ENCODE measurements around the gene FAM83B. TPM values are rescaled to one million over a fixed set of nuclear protein-coding genes. Genes with fewer than 3 reads are reported as not detected.
"Not testable (repeated sequence)": the region's sequence is repeated elsewhere in the genome, so short reads cannot be mapped to it uniquely, and the experiment has no call there.

FAM83B gene
- total RNA-seq, 1 experiment from 2014 or later = 0.20 TPM

DNA sequence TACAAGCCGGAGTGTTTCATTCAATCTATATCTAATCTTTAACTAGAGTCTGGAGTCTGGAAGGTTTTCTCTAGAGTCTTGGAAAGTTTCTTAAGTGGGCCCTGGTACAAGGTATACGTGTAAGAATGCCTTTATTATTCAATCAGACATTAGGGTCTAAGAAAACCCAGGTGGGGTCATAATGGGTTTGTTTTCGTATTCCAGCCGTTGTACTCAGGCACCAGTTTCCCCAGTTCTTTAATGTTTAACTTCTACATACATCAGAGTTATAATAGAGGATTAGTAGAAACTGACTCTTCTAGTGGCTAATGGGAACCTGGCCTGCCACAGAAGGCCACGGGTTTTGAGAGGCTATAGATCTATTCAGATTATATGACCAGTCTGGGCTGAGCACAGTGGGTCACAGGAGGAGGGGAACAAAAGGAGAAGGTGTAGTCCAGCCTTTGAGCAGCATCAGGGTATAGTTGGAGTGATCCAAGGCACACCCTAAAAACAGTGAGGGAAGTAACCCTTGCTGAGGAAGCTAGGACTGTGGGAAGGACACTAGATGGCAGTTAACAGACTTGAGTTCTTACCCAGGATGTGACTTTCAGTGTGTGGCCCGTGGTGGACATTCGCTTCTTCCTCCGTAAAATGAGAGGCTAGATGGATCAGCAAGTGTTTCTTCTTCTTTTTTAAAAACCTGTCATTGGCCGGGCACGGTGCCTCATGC lies 15.5 kb downstream of the FAM83B start:
- DNase-seq (ENCODE audit: low read depth) = no peak

DNA sequence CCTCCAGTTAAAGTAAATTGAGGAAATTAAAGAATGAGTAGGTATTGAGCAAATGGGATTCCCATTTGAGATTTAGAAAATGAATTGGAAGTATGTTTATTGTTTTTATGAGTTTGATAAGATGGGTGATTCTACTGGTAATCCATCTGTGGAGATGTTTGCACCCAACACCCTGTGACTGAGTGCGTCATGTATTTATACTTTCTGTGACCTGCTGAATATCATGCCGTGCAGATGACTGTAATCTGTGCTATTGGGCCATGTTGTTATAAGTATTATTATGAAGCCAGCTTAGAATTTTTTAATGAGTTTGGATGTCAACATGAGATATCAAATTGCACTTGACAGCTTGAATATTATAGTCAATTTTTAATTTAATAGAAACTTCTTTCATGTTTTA lies 17.7 kb downstream of the FAM83B start:
- DNase-seq (ENCODE audit: low read depth) = no peak

- no peak for DNase-seq (ENCODE audit: low read depth)
These were observed 18.6 kb downstream of the FAM83B start for GRCh38 chr6:54865091-54865631.

DNA sequence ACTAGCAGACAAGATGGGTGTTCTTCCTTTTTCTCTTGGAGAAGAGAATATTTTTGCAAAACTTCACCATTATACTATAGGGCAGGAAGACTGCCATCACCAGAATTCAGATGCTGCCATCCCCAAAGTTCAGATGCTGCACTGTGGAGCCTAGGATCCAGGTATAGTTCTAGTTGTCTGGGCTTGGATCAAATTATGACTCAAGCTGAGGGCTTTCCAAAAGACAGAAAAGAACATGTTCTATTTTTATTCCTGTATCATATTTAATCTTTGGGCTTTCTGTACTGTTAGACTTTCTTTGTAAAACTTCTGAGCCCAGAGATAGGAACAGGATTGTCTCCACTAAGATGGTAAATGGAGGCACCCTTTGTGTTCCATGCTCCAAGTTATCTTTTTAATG lies 22.0 kb downstream of the FAM83B start:
- no peak for DNase-seq (ENCODE audit: low read depth)

DNA sequence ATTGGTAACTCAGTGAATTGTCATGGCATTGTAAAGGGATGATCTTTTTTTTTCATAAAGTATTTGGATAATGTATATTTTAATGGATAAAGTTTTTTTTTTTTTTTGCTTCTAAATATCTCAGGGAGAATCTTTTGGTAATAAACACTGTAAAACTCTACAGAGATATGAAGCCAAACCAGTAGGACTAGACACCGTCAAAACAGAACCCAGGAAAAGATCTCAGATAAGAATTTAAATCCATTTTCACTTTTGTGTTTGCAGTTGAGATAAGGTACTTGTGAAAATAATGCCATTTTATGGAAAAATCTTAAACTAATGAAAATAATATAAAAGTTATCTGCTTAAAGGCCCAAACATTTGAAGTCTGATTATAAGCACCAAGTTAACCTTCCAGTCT lies 27.0 kb downstream of the FAM83B start:
- DNase-seq (ENCODE audit: low read depth) = no peak

GRCh38 chr6:54874349-54875048 lies 27.9 kb downstream of the FAM83B start:
- no peak for DNase-seq (ENCODE audit: low read depth)

DNA sequence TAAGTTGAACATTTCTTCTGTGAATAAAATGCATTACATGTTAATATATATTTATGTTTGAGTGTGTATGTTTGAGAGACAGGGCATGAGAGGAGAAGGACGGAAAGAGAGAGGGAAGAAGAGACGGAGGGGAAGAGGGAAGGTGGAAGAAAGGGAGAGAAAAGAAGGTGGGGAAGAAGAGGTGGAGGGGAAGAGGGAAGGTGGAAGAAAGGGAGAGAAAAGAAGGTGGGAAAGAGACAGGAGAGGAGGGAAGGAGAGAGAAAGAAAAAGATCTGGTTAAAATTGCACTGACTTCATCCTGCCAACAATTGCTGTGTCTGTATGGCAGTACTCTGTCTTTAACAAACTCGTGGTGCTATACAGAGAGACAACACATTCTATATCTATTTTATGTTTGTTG lies 29.0 kb downstream of the FAM83B start:
- no peak for DNase-seq (ENCODE audit: low read depth)

GRCh38 chr6:54876365-54876764 lies 29.8 kb downstream of the FAM83B start:
- DNase-seq (ENCODE audit: low read depth) = no peak

- DNase-seq (ENCODE audit: low read depth) = no peak
These were observed 30.3 kb downstream of the FAM83B start for GRCh38 chr6:54876871-54877270.

- DNase-seq (ENCODE audit: low read depth) = no peak
These were observed 31.2 kb downstream of the FAM83B start for GRCh38 chr6:54877713-54878317.

GRCh38 chr6:54878718-54879117 lies 32.1 kb downstream of the FAM83B start:
- DNase-seq (ENCODE audit: low read depth) = no peak

DNA sequence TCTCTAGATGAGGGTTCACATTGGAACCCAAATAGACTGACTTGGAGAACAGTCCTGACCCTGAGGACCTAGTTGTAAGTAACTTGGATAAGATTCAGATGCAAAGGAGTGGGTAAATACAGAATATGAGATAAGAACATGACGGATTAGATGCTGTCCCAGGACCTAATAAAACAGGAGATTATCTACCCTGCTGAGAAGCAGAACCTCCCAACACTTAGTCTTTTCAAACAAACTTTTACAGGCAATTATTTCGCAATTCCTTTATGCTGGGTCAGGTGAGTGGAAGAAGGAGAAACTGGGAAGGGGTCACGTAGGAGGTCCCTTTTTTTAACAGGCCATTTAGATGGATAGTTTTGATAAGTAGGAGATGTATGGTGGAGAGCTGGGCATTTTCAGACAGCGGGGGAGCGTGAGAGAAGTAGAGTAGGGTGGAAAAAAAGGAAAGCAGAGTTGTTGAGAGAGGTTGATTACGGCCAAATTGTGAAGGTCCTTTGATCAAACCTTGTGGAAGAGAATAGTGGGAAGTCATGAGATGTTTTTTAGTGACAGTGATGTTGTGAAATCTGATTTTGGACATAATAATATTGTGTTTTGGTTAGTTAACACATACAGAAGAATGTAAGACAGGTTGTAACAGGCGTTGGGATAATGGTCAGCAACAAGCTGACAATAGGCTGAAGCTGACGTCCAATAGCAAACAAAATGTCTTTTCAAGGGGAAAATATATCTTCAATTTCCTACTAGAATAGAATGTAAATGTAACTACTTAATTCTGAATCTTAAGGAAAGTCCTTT lies 32.8 kb downstream of the FAM83B start:
- DNase-seq (ENCODE audit: low read depth) = no peak

DNA sequence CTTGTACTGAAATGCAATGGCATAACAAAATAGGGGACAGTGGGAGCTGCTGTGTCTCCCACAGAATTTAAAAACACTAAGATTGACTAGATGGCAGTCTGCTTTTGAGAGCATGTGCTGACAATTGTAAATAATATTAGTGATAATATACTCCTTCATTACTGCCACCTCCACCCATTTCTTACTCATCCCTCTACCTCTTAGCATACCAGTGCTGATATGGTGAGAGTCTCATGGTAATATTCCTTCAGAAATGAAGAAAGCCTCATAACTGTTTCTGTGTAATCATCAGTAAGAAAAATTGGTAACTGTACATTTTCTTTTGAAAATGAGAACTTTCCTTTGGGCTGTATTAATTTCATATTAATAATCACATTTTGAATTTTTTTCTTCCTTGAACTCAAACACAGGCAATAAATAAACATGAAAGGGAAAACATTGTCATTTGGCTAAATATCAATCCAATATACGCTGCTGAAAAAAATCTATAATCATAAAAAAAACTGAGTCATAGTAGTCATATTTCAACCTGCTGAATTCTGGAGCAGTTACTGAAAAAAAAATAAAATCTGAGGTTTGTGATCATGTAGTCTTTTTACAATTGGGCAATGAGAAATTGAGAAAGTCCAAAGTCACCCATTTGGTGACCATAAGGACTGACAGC lies 34.6 kb downstream of the FAM83B start:
- no peak for DNase-seq (ENCODE audit: low read depth)

GRCh38 chr6:54881891-54882290 lies 35.3 kb downstream of the FAM83B start:
- DNase-seq (ENCODE audit: low read depth) = not testable (repeated sequence)

DNA sequence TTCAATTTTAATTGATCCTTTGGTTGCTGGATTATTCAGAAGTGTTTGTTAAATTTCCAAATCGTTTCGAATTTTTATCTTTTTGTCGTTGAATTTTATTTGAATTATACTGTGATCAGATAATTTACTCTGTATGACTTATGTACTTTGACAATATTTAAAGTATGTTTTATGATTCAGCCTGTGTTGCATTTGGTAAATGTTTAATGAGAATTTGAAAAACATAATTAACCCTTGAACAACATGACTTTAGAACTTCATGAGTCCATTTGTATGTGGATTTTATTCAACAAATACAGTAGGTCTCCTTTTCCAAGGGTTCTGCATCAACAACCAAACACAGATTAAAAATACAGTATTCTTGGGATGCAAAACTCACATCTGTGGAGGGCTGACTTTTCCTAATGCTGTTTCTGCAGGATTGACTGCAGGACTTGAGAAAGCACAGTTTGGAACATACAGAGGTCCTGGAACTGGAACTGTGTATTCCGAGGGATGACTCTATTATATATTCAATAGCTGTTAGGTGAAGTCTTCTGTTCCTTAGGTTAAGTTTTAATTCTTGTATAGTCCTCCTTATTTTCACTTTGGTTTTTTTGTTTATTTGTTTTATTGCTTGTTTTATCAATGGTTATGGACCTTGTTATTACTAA lies 40.5 kb downstream of the FAM83B start:
- DNase-seq (ENCODE audit: low read depth) = no peak

- no peak for DNase-seq (ENCODE audit: low read depth)
These were observed 45.0 kb downstream of the FAM83B start for GRCh38 chr6:54891536-54891935.

DNA sequence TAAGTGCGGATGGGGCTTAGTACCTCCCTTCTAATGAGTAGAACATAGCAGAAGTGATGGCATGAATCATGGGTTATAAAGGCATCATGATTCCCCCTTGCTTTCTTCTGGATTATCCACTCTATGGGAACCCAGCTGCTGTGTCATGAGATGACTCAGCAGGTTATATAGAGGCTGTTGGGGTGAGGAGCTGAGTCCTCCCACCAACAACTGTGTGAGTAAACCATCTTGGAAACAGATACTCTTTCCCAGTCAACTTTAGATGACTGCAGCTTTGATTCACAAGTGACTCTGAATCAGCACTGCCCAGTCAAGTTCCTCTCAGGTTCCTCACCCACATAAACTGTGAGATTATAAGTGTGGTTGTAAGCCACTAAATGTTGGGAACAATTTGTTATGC lies 46.3 kb downstream of the FAM83B start:
- peak; percentile 69 for DNase-seq (ENCODE audit: low read depth)

DNA sequence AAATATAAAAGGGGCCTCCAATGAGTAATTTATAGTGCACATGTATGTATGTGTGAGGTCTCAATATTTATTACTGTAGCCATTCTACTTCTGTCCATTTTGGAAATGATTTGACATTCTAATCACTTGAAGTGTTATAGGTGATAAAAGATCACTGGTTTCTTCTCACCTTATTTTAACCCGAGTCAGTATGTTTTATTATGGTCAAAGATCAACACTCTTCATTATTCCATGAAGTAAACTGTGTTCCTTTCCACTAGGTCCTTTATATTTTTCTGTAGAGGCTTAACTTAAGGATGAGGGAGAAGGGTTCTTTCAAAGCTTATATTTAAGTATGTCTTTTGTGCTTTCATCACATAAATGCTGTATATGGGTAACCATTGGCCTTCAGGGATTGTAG lies 47.2 kb downstream of the FAM83B start:
- DNase-seq (ENCODE audit: low read depth) = no peak

GRCh38 chr6:54896302-54896701 lies 49.7 kb downstream of the FAM83B start:
- DNase-seq (ENCODE audit: low read depth) = no peak

DNA sequence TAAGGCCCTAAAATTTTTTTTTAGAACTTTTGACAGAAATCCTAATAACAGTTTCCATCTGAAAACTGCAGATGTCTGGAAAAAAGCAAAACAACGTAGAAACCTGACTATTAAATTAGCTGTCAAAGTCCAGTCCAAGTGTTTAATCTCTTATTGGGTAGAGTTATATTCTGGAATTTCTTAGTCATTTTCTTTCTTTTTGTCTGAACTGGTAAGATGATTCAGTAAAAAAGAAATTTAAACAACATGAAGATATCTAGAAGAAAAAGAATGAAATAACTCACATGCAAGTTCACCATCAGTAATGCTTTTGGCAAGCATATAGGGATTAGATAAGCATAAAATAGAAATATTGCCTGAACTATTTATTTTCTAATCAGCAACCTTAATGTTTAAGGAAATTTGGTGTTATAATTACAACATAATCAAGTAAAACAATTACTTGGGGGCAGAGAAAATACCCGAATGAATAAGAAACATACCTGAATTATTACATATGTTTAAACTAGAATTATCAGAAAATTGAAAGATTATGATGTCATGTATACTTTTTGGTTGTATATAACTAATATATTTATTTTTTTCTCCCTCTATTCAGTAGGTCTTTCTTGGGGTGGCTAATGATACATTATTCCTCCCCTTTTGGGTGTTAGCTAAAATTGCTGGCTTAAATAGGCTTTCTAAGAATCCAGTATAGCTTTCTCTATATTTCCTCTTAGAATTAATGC lies 51.1 kb downstream of the FAM83B start:
- DNase-seq (ENCODE audit: low read depth) = no peak
